H9 (cell line): ENCODE data around the gene EPHX1. TPM values are rescaled to one million over a fixed set of nuclear protein-coding genes. Genes with fewer than 3 reads are reported as not detected.

ENCODE experiments used
- DNase-seq: peaks from one replicate; pipeline ENCODE4 v3.0.0-alpha.2; 2017
- H2AFZ ChIP-seq: one replicate; pipeline ENCODE4 v1.6.1; 2013; ENCODE audit warnings: mild to moderate bottlenecking, low read length, control low read depth, moderate library complexity
- H2AK5ac ChIP-seq: 2 replicates; pipeline ENCODE4 v1.6.1; 2013; ENCODE audit warnings: low read length, control low read depth, mixed read lengths; ENCODE audit not compliant: insufficient read length
- H2BK120ac ChIP-seq: one replicate; pipeline ENCODE4 v1.6.1; 2013; ENCODE audit warnings: low read depth, mild to moderate bottlenecking, low read length, control low read depth, inconsistent platforms; ENCODE audit not compliant: poor library complexity, severe bottlenecking
- H2BK12ac ChIP-seq: 2 replicates; pipeline ENCODE4 v1.6.1; 2013; ENCODE audit warnings: low read length, control low read depth, mixed read lengths, low read depth; ENCODE audit not compliant: insufficient read length
- H2BK15ac ChIP-seq: 2 replicates; pipeline ENCODE4 v1.6.1; 2013; ENCODE audit warnings: low read depth, low read length, control low read depth
- H2BK20ac ChIP-seq: one replicate; pipeline ENCODE4 v1.6.1; 2013; ENCODE audit warnings: low read depth, mild to moderate bottlenecking, low read length, control low read depth, inconsistent platforms; ENCODE audit not compliant: poor library complexity, severe bottlenecking
- H2BK5ac ChIP-seq: 2 replicates; pipeline ENCODE4 v1.6.1; 2013; ENCODE audit warnings: low read length, control low read depth, mixed read lengths; ENCODE audit not compliant: insufficient read length
- H3K14ac ChIP-seq: 2 replicates; pipeline ENCODE4 v1.6.1; 2013; ENCODE audit warnings: low read length, control low read depth; ENCODE audit not compliant: insufficient read depth
- H3K18ac ChIP-seq: 2 replicates; pipeline ENCODE4 v1.6.1; 2013; ENCODE audit warnings: low read depth, mild to moderate bottlenecking, mixed read lengths, low read length, control low read depth; ENCODE audit not compliant: insufficient read length
- H3K23ac ChIP-seq: 2 replicates; pipeline ENCODE4 v1.6.1; 2013; ENCODE audit warnings: low read length, control low read depth, mixed read lengths, low read depth; ENCODE audit not compliant: insufficient read length
- H3K23me2 ChIP-seq: 2 replicates; pipeline ENCODE4 v1.6.1; 2013; ENCODE audit warnings: low read depth, mild to moderate bottlenecking, mixed read lengths, low read length, control low read depth; ENCODE audit not compliant: insufficient read length, poor library complexity, severe bottlenecking
- H3K27ac ChIP-seq: 2 replicates; pipeline ENCODE4 v1.5.1; 2013; ENCODE audit warnings: low read length, control low read depth, mixed read lengths, low read depth; ENCODE audit not compliant: insufficient read length
- H3K27me3 ChIP-seq: 2 replicates; pipeline ENCODE4 v1.6.1; 2013; ENCODE audit warnings: low read length, control low read depth, inconsistent platforms; ENCODE audit not compliant: insufficient read depth
- H3K4ac ChIP-seq: 2 replicates; pipeline ENCODE4 v1.6.1; 2013; ENCODE audit warnings: low read depth, mild to moderate bottlenecking, control low read depth, inconsistent platforms, low read length, moderate library complexity
- H3K4me1 ChIP-seq: 2 replicates; pipeline ENCODE4 v1.6.1; 2013; ENCODE audit warnings: low read length, control low read depth, inconsistent platforms; ENCODE audit not compliant: insufficient read depth
- H3K4me2 ChIP-seq: 2 replicates; pipeline ENCODE4 v1.6.1; 2013; ENCODE audit warnings: low read length, control low read depth, mixed read lengths; ENCODE audit not compliant: insufficient read length, insufficient read depth
- H3K56ac ChIP-seq: 2 replicates; pipeline ENCODE4 v1.6.1; 2013; ENCODE audit warnings: low read depth, mild to moderate bottlenecking, mixed read lengths, low read length, control low read depth; ENCODE audit not compliant: insufficient read length
- H3K79me1 ChIP-seq: 2 replicates; pipeline ENCODE4 v1.6.1; 2013; ENCODE audit warnings: low read depth, mild to moderate bottlenecking, moderate library complexity, low read length, control low read depth, inconsistent platforms; ENCODE audit not compliant: insufficient read depth, poor library complexity, severe bottlenecking
- H3K79me2 ChIP-seq: 2 replicates; pipeline ENCODE4 v1.6.1; 2013; ENCODE audit warnings: low read length, control low read depth, inconsistent platforms; ENCODE audit not compliant: insufficient read depth
- H3K9ac ChIP-seq: 2 replicates; pipeline ENCODE4 v1.6.1; 2013; ENCODE audit warnings: low read length, control low read depth, mixed read lengths; ENCODE audit not compliant: insufficient read length; ENCODE audit errors: extremely low read depth
- H3K9me3 ChIP-seq: one replicate; pipeline ENCODE4 v1.6.1; 2013; ENCODE audit warnings: low read depth, low read length, inconsistent platforms; ENCODE audit not compliant: control insufficient read depth
- H3T11ph ChIP-seq: one replicate; pipeline ENCODE4 v1.6.1; 2013; ENCODE audit warnings: mild to moderate bottlenecking, low read length, control low read depth, inconsistent platforms
- H4K20me1 ChIP-seq: one replicate; pipeline ENCODE4 v1.6.1; 2013; ENCODE audit not compliant: control insufficient read depth, insufficient read length, insufficient read depth
- H4K5ac ChIP-seq: 2 replicates; pipeline ENCODE4 v1.6.1; 2013; ENCODE audit warnings: low read depth, mild to moderate bottlenecking, mixed read lengths, low read length, control low read depth; ENCODE audit not compliant: insufficient read length
- H4K8ac ChIP-seq: replicated peaks from 2 replicates; pipeline ENCODE4 v1.6.1; 2013; ENCODE audit warnings: low read length, control low read depth, mixed read lengths, low read depth; ENCODE audit not compliant: insufficient read length
- H4K91ac ChIP-seq: 2 replicates; pipeline ENCODE4 v1.6.1; 2013; ENCODE audit warnings: low read depth, mild to moderate bottlenecking, moderate library complexity, mixed read lengths, low read length, control low read depth; ENCODE audit not compliant: insufficient read length
- H3K27ac Mint-ChIP-seq, 3 experiments: 2 replicates in 2 of 3; 3 replicates in 1 of 3; pipeline ENCODE4 v1.8.0; 2020 to 2021; ENCODE audit warnings: mixed read lengths in 3 of 3, mild to moderate bottlenecking in 1 of 3, moderate library complexity in 1 of 3
- H3K27me3 Mint-ChIP-seq: 2 replicates; pipeline ENCODE4 v1.8.0; 2021; ENCODE audit warnings: low read depth, mild to moderate bottlenecking, moderate library complexity, mixed read lengths
- H3K36me3 Mint-ChIP-seq, 3 experiments: 2 replicates in 2 of 3; 3 replicates in 1 of 3; pipeline ENCODE4 v1.8.0; 2020 to 2021; ENCODE audit warnings: low read depth in 3 of 3, mixed read lengths in 3 of 3; ENCODE audit not compliant: insufficient read depth in 1 of 3
- H3K4me1 Mint-ChIP-seq, 2 experiments: 2 replicates each; pipeline ENCODE4 v1.8.0; 2020; ENCODE audit warnings: mixed read lengths in 2 of 2
- H3K4me3 Mint-ChIP-seq, 2 experiments: 2 replicates in 1 of 2; 3 replicates in 1 of 2; pipeline ENCODE4 v1.8.0; 2020 to 2021; ENCODE audit warnings: mild to moderate bottlenecking in 2 of 2, mixed read lengths in 2 of 2, moderate library complexity in 1 of 2
- H3K9me3 Mint-ChIP-seq, 2 experiments: 2 replicates in 1 of 2; 3 replicates in 1 of 2; pipeline ENCODE4 v1.8.0; 2020; ENCODE audit warnings: mild to moderate bottlenecking in 2 of 2, mixed read lengths in 2 of 2, moderate library complexity in 1 of 2
- WGBS: extraction: QIAGEN DNeasy Blood & Tissue Kit; methylation state at CpG from one replicate; pipeline ENCODE4 v1.1.7; 2013; ENCODE audit warnings: missing lambda C conversion rate, low lambda C conversion rate, mixed read lengths; ENCODE audit not compliant: insufficient read length; ENCODE audit errors: extremely low coverage; 5-methylcytosine and 5-hydroxymethylcytosine counted together
- total RNA-seq: library from RNA; stranded (reverse); gene quantifications from 2 replicates; pipeline ENCODE4 v1.2.1, GENCODE V29; 2021
- TF ChIP-seq, protein P1 (sequence below): fragments of 200-600 bp; sonication (generic); conservative IDR thresholded peaks from 3 replicates; pipeline ENCODE4 v1.8.0; 2021; ENCODE audit warnings: antibody characterized with exemption, mild to moderate bottlenecking

The EPHX1 gene
- total RNA-seq, 1 experiment from 2014 or later, result 40.6 TPM

- no peak overlapping the region for H2BK5ac ChIP-seq
- H3K9ac ChIP-seq, result no peak overlapping the region
- H3K4me2 ChIP-seq, result no peak overlapping the region
- TF ChIP-seq, protein P1, sequence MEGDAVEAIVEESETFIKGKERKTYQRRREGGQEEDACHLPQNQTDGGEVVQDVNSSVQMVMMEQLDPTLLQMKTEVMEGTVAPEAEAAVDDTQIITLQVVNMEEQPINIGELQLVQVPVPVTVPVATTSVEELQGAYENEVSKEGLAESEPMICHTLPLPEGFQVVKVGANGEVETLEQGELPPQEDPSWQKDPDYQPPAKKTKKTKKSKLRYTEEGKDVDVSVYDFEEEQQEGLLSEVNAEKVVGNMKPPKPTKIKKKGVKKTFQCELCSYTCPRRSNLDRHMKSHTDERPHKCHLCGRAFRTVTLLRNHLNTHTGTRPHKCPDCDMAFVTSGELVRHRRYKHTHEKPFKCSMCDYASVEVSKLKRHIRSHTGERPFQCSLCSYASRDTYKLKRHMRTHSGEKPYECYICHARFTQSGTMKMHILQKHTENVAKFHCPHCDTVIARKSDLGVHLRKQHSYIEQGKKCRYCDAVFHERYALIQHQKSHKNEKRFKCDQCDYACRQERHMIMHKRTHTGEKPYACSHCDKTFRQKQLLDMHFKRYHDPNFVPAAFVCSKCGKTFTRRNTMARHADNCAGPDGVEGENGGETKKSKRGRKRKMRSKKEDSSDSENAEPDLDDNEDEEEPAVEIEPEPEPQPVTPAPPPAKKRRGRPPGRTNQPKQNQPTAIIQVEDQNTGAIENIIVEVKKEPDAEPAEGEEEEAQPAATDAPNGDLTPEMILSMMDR, result no peak
- H4K5ac ChIP-seq, result no peak overlapping the region
- no CpG with 5 or more reads among the region's 14 CpGs for WGBS
- H3K27ac ChIP-seq, result no peak overlapping the region
- no peak overlapping the region for H2BK20ac ChIP-seq
- no peaks in the 10 kb centered on the region; a peak in 1 of 5 replicates for H3K9me3 Mint-ChIP-seq
- no peak overlapping the region for H3K14ac ChIP-seq
- no peak overlapping the region for H3K4ac ChIP-seq
- no peak overlapping the region for H3K4me3 Mint-ChIP-seq
- no peak overlapping the region for H2BK12ac ChIP-seq
- H3K79me2 ChIP-seq, result no peaks in the 10 kb centered on the region
- H4K91ac ChIP-seq, result no peak overlapping the region
- H3T11ph ChIP-seq, result no peak overlapping the region
- no peaks in the 10 kb centered on the region for H3K79me1 ChIP-seq
- no peak overlapping the region for H3K23ac ChIP-seq
- H2AFZ ChIP-seq, result no peak overlapping the region
- H2BK15ac ChIP-seq, result no peak overlapping the region
- H3K18ac ChIP-seq, result no peak overlapping the region
- H3K27ac Mint-ChIP-seq, result peak overlapping the region in 1 of 3 experiments; percentile 40; a peak in 1 of 7 replicates
- no peaks in the 10 kb centered on the region for H3K4me1 ChIP-seq
- peaks cover 39 to 65% (median 45%) of the 10 kb centered on the region in 3 experiments for H3K36me3 Mint-ChIP-seq
- DNase-seq, result no peak
- no peak overlapping the region for H2AK5ac ChIP-seq
- H3K9me3 ChIP-seq, result no peaks in the 10 kb centered on the region
- H3K27me3 Mint-ChIP-seq, result no peaks in the 10 kb centered on the region; the same call in 1 of the 2 replicates
- no peaks in the 10 kb centered on the region for H4K20me1 ChIP-seq
- H4K8ac ChIP-seq, result no peak overlapping the region
- H2BK120ac ChIP-seq, result no peak overlapping the region
- no peaks in the 10 kb centered on the region for H3K27me3 ChIP-seq
- peaks cover 14 to 19% of the 10 kb centered on the region in 2 experiments for H3K4me1 Mint-ChIP-seq
- H3K23me2 ChIP-seq, result no peaks in the 10 kb centered on the region
- no peak overlapping the region for H3K56ac ChIP-seq
Observed at GRCh38 chr1:225845097-225845496, 35.2 kb downstream of the EPHX1 start.
